ENCODE data around the gene BLACAT1. TPM values are rescaled to one million over a fixed set of nuclear protein-coding genes. Genes with fewer than 3 reads are reported as not detected.
A peak's percentile ranks its signal among the peaks of the same experiment; 100 is the strongest.

BLACAT1 gene
- total RNA-seq, 5 donors from 2014 or later (not counting 1 experiment from before 2014, with no cell fraction given) = 0.16 to 0.60 (median 0.30) TPM; not detected in 2

GRCh38 chr1:205474571-205474970 is 18.7 kb upstream of the BLACAT1 start:
- WGBS (ENCODE audit: insufficient coverage) = 100% methylated on average over 1 of the region's 3 CpGs
- H3K36me3 Mint-ChIP-seq = peaks cover 6% of the 10 kb centered on the region
- H3K9me3 Mint-ChIP-seq = peaks cover 9 to 13% (median 11%) of the 10 kb centered on the region in 3 donors
- peaks cover 0 to 31% of the 10 kb centered on the region in 2 experiments for H3K27me3 ChIP-seq (replicated peaks in 1 of 2; ENCODE audit: control insufficient read depth in 2 of 2, extremely low read depth in 1 of 2, insufficient read depth in 2 of 2, low read length in 1 of 2)
- ChIA-PET CTCF (interaction anchor here (0.6 to 1.6 kb wide), 3 partner anchors 11 to 43 kb away, joined by 3 to 7 read pairs (median 4); no protein-coding TSS in a partner anchor), POLR2A (interaction anchor here in 1 of 2 donors (0.6 kb wide), 1 partner anchor 1077 kb away, joined by 5 read pairs; no protein-coding TSS in a partner anchor)
- peaks cover 0 to 12% of the 10 kb centered on the region in 2 experiments for H3K4me1 ChIP-seq (ENCODE audit: control insufficient read depth in 1 of 2, extremely low read depth in 1 of 2, insufficient read depth in 2 of 2, low read length in 2 of 2)
- H3K4me3 ChIP-seq (ENCODE audit: control insufficient read depth in 1 of 2, extremely low read depth in 1 of 2, low read length in 1 of 2) = peak overlapping the region in 1 of 2 donors; percentile 15
- no peak for ATAC-seq (replicated peaks in 1 of 4)
- peaks cover 1 to 8% (median 5%) of the 10 kb centered on the region in 3 donors for H3K4me1 Mint-ChIP-seq
- no peaks in the 10 kb centered on the region for H3K9me3 ChIP-seq
- no peak for DNase-seq
- no peaks in the 10 kb centered on the region for H3K36me3 ChIP-seq (ENCODE audit: control insufficient read depth in 2 of 2, extremely low read depth in 1 of 2, insufficient read depth in 1 of 2, low read length in 1 of 2)
- peaks cover 44 to 55% of the 10 kb centered on the region in 2 donors for H3K27me3 Mint-ChIP-seq
- H3K4me3 Mint-ChIP-seq = no peak overlapping the region
- H3K27ac Mint-ChIP-seq = no peak overlapping the region
- no peak overlapping the region for H3K27ac ChIP-seq (ENCODE audit: low read length)

- H3K27ac ChIP-seq (ENCODE audit: low read length) = no peak overlapping the region
- Mint-ChIP-seq H3K27ac (peak overlapping the region in 1 of 2 donors; percentile 23), H3K27me3 (peaks cover 44 to 50% of the 10 kb centered on the region in 2 donors), H3K4me1 (peaks cover 0 to 7% (median 4%) of the 10 kb centered on the region in 3 donors), H3K4me3 (no peak overlapping the region), H3K9me3 (peaks cover 9 to 13% (median 11%) of the 10 kb centered on the region in 3 donors), H3K36me3 (peaks cover 6% of the 10 kb centered on the region)
- DNase-seq (no peak), ATAC-seq (replicated peaks in 1 of 4) (no peak)
- WGBS (ENCODE audit: insufficient coverage) = 85% methylated on average over 6 of the region's 7 CpGs
- peaks cover 0 to 35% of the 10 kb centered on the region in 2 experiments for H3K27me3 ChIP-seq (replicated peaks in 1 of 2; ENCODE audit: control insufficient read depth in 2 of 2, extremely low read depth in 1 of 2, insufficient read depth in 2 of 2, low read length in 1 of 2)
- CTCF ChIA-PET = no interaction called here
- no peak overlapping the region for H3K4me3 ChIP-seq (ENCODE audit: control insufficient read depth in 1 of 2, extremely low read depth in 1 of 2, low read length in 1 of 2)
- H3K36me3 ChIP-seq (ENCODE audit: control insufficient read depth in 2 of 2, extremely low read depth in 1 of 2, insufficient read depth in 1 of 2, low read length in 1 of 2) = no peaks in the 10 kb centered on the region
- H3K4me1 ChIP-seq (ENCODE audit: control insufficient read depth in 1 of 2, extremely low read depth in 1 of 2, insufficient read depth in 2 of 2, low read length in 2 of 2) = peaks cover 0 to 6% of the 10 kb centered on the region in 2 experiments
- H3K9me3 ChIP-seq = no peaks in the 10 kb centered on the region
- POLR2A ChIA-PET = no interaction called here
Observed at GRCh38 chr1:205473966-205474365, 18.1 kb upstream of the BLACAT1 start.

- peaks cover 9 to 13% (median 11%) of the 10 kb centered on the region in 3 donors for H3K9me3 Mint-ChIP-seq
- H3K9me3 ChIP-seq = no peaks in the 10 kb centered on the region
- H3K27ac ChIP-seq (ENCODE audit: low read length) = no peak overlapping the region
- WGBS (ENCODE audit: insufficient coverage) = 67% methylated on average over 1 of the region's 4 CpGs
- H3K4me3 ChIP-seq (ENCODE audit: control insufficient read depth in 1 of 2, extremely low read depth in 1 of 2, low read length in 1 of 2) = no peak overlapping the region
- H3K4me3 Mint-ChIP-seq = no peak overlapping the region
- CTCF ChIA-PET = no interaction called here
- H3K27me3 ChIP-seq (replicated peaks in 1 of 2; ENCODE audit: control insufficient read depth in 2 of 2, extremely low read depth in 1 of 2, insufficient read depth in 2 of 2, low read length in 1 of 2) = peaks cover 0 to 35% of the 10 kb centered on the region in 2 experiments
- ATAC-seq (replicated peaks in 1 of 4) (no peak), DNase-seq (no peak)
- H3K4me1 ChIP-seq (ENCODE audit: control insufficient read depth in 1 of 2, extremely low read depth in 1 of 2, insufficient read depth in 2 of 2, low read length in 2 of 2) = peaks cover 0 to 1% of the 10 kb centered on the region in 2 experiments
- H3K36me3 Mint-ChIP-seq = peaks cover 6% of the 10 kb centered on the region
- H3K4me1 Mint-ChIP-seq = peaks cover 0 to 7% (median 4%) of the 10 kb centered on the region in 3 donors
- no peaks in the 10 kb centered on the region for H3K36me3 ChIP-seq (ENCODE audit: control insufficient read depth in 2 of 2, extremely low read depth in 1 of 2, insufficient read depth in 1 of 2, low read length in 1 of 2)
- H3K27me3 Mint-ChIP-seq = peaks cover 44 to 51% of the 10 kb centered on the region in 2 donors
- no peak overlapping the region for H3K27ac Mint-ChIP-seq
- POLR2A ChIA-PET = interaction anchor here in 1 of 2 donors (0.6 kb wide), 1 partner anchor 86 kb away, joined by 4 read pairs; no protein-coding TSS in a partner anchor
Observed at GRCh38 chr1:205473475-205473874, 17.6 kb upstream of the BLACAT1 start.

- ChIA-PET CTCF (interaction anchor here in 1 of 2 donors (0.5 kb wide), 1 partner anchor 182 kb away, joined by 4 read pairs; no protein-coding TSS in a partner anchor), POLR2A (interaction anchor here in 1 of 2 donors (0.6 kb wide), 1 partner anchor 87 kb away, joined by 4 read pairs; no protein-coding TSS in a partner anchor)
- H3K4me1 Mint-ChIP-seq = peaks cover 0 to 7% (median 4%) of the 10 kb centered on the region in 3 donors
- ATAC-seq (replicated peaks in 1 of 4) = no peak
- WGBS (ENCODE audit: insufficient coverage) = 23% methylated on average over 3 of the region's 13 CpGs
- H3K9me3 Mint-ChIP-seq = peaks cover 9 to 13% (median 11%) of the 10 kb centered on the region in 3 donors
- no peak overlapping the region for H3K27ac Mint-ChIP-seq
- H3K36me3 ChIP-seq (ENCODE audit: control insufficient read depth in 2 of 2, extremely low read depth in 1 of 2, insufficient read depth in 1 of 2, low read length in 1 of 2) = no peaks in the 10 kb centered on the region
- H3K27me3 ChIP-seq (replicated peaks in 1 of 2; ENCODE audit: control insufficient read depth in 2 of 2, extremely low read depth in 1 of 2, insufficient read depth in 2 of 2, low read length in 1 of 2) = peaks cover 0 to 34% of the 10 kb centered on the region in 2 experiments
- H3K4me3 Mint-ChIP-seq = no peak overlapping the region
- peaks cover 47 to 55% of the 10 kb centered on the region in 2 donors for H3K27me3 Mint-ChIP-seq
- peaks cover 6% of the 10 kb centered on the region for H3K36me3 Mint-ChIP-seq
- no peak overlapping the region for H3K4me3 ChIP-seq (ENCODE audit: control insufficient read depth in 1 of 2, extremely low read depth in 1 of 2, low read length in 1 of 2)
- H3K9me3 ChIP-seq = no peaks in the 10 kb centered on the region
- no peak for DNase-seq
- H3K27ac ChIP-seq (ENCODE audit: low read length) = no peak overlapping the region
- H3K4me1 ChIP-seq (ENCODE audit: control insufficient read depth in 1 of 2, extremely low read depth in 1 of 2, insufficient read depth in 2 of 2, low read length in 2 of 2) = no peaks in the 10 kb centered on the region
Observed at GRCh38 chr1:205472737-205473441, 17.0 kb upstream of the BLACAT1 start.

- H3K27me3 Mint-ChIP-seq = peaks cover 47 to 52% of the 10 kb centered on the region in 2 donors
- peaks cover 4 to 7% (median 6%) of the 10 kb centered on the region in 3 donors for H3K9me3 Mint-ChIP-seq
- no peak for DNase-seq
- peaks cover 2% of the 10 kb centered on the region for H3K36me3 Mint-ChIP-seq
- 94% methylated on average over 3 of the region's 6 CpGs for WGBS (ENCODE audit: insufficient coverage)
- H3K4me3 Mint-ChIP-seq = no peak overlapping the region
- no peak for ATAC-seq (replicated peaks in 1 of 4)
- Histone ChIP-seq H3K27ac (ENCODE audit: low read length) (no peak overlapping the region), H3K36me3 (ENCODE audit: control insufficient read depth in 2 of 2, extremely low read depth in 1 of 2, insufficient read depth in 1 of 2, low read length in 1 of 2) (no peaks in the 10 kb centered on the region), H3K9me3 (no peaks in the 10 kb centered on the region), H3K4me1 (ENCODE audit: control insufficient read depth in 1 of 2, extremely low read depth in 1 of 2, insufficient read depth in 2 of 2, low read length in 2 of 2) (no peaks in the 10 kb centered on the region), H3K27me3 (replicated peaks in 1 of 2; ENCODE audit: control insufficient read depth in 2 of 2, extremely low read depth in 1 of 2, insufficient read depth in 2 of 2, low read length in 1 of 2) (peaks cover 0 to 35% of the 10 kb centered on the region in 2 experiments), H3K4me3 (ENCODE audit: control insufficient read depth in 1 of 2, extremely low read depth in 1 of 2, low read length in 1 of 2) (no peak overlapping the region)
- peaks cover 0 to 7% (median 4%) of the 10 kb centered on the region in 3 donors for H3K4me1 Mint-ChIP-seq
- ChIA-PET POLR2A (interaction anchor here in 1 of 2 donors (0.6 kb wide), 1 partner anchor 1214 kb away, joined by 4 read pairs; the partner anchor contains the start of gene MAPKAPK2), CTCF (no interaction called here)
- H3K27ac Mint-ChIP-seq = no peak overlapping the region
Observed at GRCh38 chr1:205470131-205470530, 14.3 kb upstream of the BLACAT1 start.

GRCh38 chr1:205466595-205467220 is 10.9 kb upstream of the BLACAT1 start:
- H3K9me3 ChIP-seq = no peaks in the 10 kb centered on the region
- POLR2A ChIA-PET = no interaction called here
- Mint-ChIP-seq H3K9me3 (no peaks in the 10 kb centered on the region), H3K27ac (no peak overlapping the region), H3K27me3 (peaks cover 22 to 24% of the 10 kb centered on the region in 2 donors), H3K4me3 (no peak overlapping the region), H3K36me3 (no peaks in the 10 kb centered on the region), H3K4me1 (no peaks in the 10 kb centered on the region)
- no peaks in the 10 kb centered on the region for H3K36me3 ChIP-seq (ENCODE audit: control insufficient read depth in 2 of 2, extremely low read depth in 1 of 2, insufficient read depth in 1 of 2, low read length in 1 of 2)
- H3K4me3 ChIP-seq (ENCODE audit: control insufficient read depth in 1 of 2, extremely low read depth in 1 of 2, low read length in 1 of 2) = no peak overlapping the region
- CTCF ChIA-PET = interaction anchor here in 1 of 2 donors (1.2 kb wide), 1 partner anchor 9 kb away, joined by 3 read pairs; no protein-coding TSS in a partner anchor
- no peak overlapping the region for H3K27ac ChIP-seq (ENCODE audit: low read length)
- no peaks in the 10 kb centered on the region for H3K4me1 ChIP-seq (ENCODE audit: control insufficient read depth in 1 of 2, extremely low read depth in 1 of 2, insufficient read depth in 2 of 2, low read length in 2 of 2)
- 73% methylated on average over 5 of the region's 7 CpGs for WGBS (ENCODE audit: insufficient coverage)
- ATAC-seq (replicated peaks in 1 of 4) = no peak
- DNase-seq = no peak
- H3K27me3 ChIP-seq (replicated peaks in 1 of 2; ENCODE audit: control insufficient read depth in 2 of 2, extremely low read depth in 1 of 2, insufficient read depth in 2 of 2, low read length in 1 of 2) = peaks cover 0 to 15% of the 10 kb centered on the region in 2 experiments

All from T-cell (primary cell).